DOHH2 (cell line): ENCODE results near the gene INPP5B.

ENCODE experiments used
- EZH2phosphoT487 ChIP-seq: fragments of 200-600 bp; sonication (generic); IDR thresholded peaks from 2 replicates; pipeline ENCODE4 v1.6.1; 2017; ENCODE audit warnings: borderline replicate concordance, mild to moderate bottlenecking, antibody characterized with exemption, low read length, moderate library complexity, mixed read lengths
- TF ChIP-seq, protein P1 (sequence below): fragments of 200-600 bp; sonication (generic); IDR thresholded peaks from one replicate; pipeline ENCODE4 v1.5.1; 2014; ENCODE audit warnings: antibody characterized with exemption, mild to moderate bottlenecking, low read depth, low read length; ENCODE audit not compliant: poor library complexity, severe bottlenecking

DNA sequence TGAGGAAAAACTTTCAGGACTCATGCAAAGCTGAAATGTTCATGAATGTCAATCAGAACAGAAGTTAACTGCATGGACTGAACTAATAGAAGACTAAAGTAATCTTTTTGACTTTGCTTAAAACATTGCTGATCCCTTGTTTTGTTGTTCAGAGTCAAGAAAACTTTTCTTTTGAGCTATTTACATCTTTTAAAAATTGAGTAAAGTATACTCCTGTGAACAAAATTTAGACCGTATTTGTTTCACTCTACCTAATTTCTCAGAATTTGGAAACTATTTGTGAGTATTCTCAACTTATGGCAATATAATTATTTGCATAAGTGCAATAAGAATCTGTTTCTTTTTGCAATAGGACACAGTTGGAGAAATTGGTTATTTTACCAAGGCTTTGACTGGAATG is 41.1 kb downstream of the INPP5B start:
- TF ChIP-seq, protein P1, sequence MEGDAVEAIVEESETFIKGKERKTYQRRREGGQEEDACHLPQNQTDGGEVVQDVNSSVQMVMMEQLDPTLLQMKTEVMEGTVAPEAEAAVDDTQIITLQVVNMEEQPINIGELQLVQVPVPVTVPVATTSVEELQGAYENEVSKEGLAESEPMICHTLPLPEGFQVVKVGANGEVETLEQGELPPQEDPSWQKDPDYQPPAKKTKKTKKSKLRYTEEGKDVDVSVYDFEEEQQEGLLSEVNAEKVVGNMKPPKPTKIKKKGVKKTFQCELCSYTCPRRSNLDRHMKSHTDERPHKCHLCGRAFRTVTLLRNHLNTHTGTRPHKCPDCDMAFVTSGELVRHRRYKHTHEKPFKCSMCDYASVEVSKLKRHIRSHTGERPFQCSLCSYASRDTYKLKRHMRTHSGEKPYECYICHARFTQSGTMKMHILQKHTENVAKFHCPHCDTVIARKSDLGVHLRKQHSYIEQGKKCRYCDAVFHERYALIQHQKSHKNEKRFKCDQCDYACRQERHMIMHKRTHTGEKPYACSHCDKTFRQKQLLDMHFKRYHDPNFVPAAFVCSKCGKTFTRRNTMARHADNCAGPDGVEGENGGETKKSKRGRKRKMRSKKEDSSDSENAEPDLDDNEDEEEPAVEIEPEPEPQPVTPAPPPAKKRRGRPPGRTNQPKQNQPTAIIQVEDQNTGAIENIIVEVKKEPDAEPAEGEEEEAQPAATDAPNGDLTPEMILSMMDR = no peak
- TF ChIP-seq EZH2phosphoT487 = no peak
